HL-60/S4 treated with phorbol 12-myristate 13-acetate at 8.2 ng/mL for 4 days and 3 days (cell line): Measurements from ENCODE around the gene PLEKHH2.

Experiments
- in situ Hi-C: fragments of 300-500 bp; cut with MboI; formaldehyde crosslinking; loops from 2 replicates; pipeline ENCODE4 v1.15.0; 2022; ENCODE audit warnings: low sequenced_read_pairs

PLEKHH2 gene

GRCh38 chr2:43803113-43803512 lies 166.1 kb downstream of the PLEKHH2 start:
- in situ Hi-C loops = no loop called here

GRCh38 chr2:43806719-43807031 lies 169.6 kb downstream of the PLEKHH2 start:
- in situ Hi-C loops = no loop called here

GRCh38 chr2:43810452-43810851 lies 173.4 kb downstream of the PLEKHH2 start:
- in situ Hi-C loops = no loop called here

GRCh38 chr2:43810888-43811287 lies 173.8 kb downstream of the PLEKHH2 start:
- in situ Hi-C loops = no loop called here

GRCh38 chr2:43812006-43812405 lies 174.9 kb downstream of the PLEKHH2 start:
- in situ Hi-C loops = no loop called here

GRCh38 chr2:43812947-43813346 lies 175.9 kb downstream of the PLEKHH2 start:
- in situ Hi-C loops = no loop called here

GRCh38 chr2:43814711-43815110 lies 177.7 kb downstream of the PLEKHH2 start:
- in situ Hi-C loops = no loop called here
